HL-60/S4 treated with phorbol 12-myristate 13-acetate at 8.2 ng/mL for 4 days and 3 days (cell line): ENCODE results near the gene HES1.

ENCODE experiments used
- in situ Hi-C: fragments of 300-500 bp; cut with MboI; formaldehyde crosslinking; loops from 2 replicates; pipeline ENCODE4 v1.15.0; 2022; ENCODE audit warnings: low sequenced_read_pairs

The HES1 gene

DNA sequence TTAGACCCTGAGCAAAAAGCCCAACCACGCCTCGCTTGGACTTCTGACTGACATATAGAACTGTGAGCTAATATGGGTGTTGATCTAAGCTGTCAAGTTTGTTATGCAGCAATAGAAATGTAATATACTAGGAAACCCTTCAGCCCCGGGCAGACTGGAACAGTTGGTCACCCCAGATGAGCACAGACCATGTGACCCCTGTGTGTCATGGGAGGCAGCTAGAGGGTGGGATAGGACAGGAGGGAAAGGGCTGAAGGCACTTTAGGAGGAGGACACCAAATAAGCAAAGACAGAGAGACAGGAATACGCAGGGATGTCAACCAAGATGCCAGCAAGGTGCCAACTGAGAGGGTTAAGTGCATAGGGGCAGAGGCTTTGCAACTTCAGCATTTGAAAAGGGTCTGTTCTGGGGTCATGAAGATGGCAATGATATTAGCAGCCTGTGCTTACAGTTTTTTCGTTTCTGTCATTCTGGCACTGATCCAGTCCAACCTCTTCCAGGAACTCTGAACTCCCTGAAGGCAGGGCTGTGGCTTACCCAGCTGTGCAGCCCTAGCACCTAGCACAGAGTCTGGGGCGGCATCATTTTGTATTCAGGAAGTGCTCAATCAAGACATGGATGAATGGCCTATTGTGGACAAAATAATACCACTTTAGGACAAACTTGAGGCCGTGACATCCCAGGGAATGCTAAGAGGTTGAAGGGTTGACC, 51.4 kb downstream of the HES1 start:
- in situ Hi-C loops: no loop called here
